ENCODE data around the gene DEUP1. TPM values are rescaled to one million over a fixed set of nuclear protein-coding genes. Genes with fewer than 3 reads are reported as not detected.
A peak's percentile ranks its signal among the peaks of the same experiment; 100 is the strongest.

Gene DEUP1
- polyA plus RNA-seq, 1 of the 3 experiments (the other 2 are of a cell fraction), result not detected

GRCh38 chr11:93484716-93485115 lies 154.2 kb downstream of the DEUP1 start:
- no peak overlapping the region for H3K4me2 ChIP-seq
- ChIA-PET CTCF (interaction anchor here (0.6 to 1.2 kb wide), 2 partner anchors 95 to 250 kb away, joined by 3 to 4 read pairs; no protein-coding TSS in a partner anchor), POLR2A (no interaction called here)
- no peak overlapping the region for H2AFZ ChIP-seq (ENCODE audit: low read depth)
- H3F3A ChIP-seq (replicated peaks; ENCODE audit: insufficient read depth), result no peaks in the 10 kb centered on the region
- 22% methylated on average over 3 of the region's 3 CpGs for WGBS (ENCODE audit: low lambda C conversion rate)
- H3K9me3 ChIP-seq, result no peaks in the 10 kb centered on the region
- no peak overlapping the region for H3K4me3 ChIP-seq (ENCODE audit: low read depth in 2 of 2, low read length in 1 of 2)
- DNase-seq, result peak; percentile 75
- H4K20me1 ChIP-seq (ENCODE audit: insufficient read depth), result no peaks in the 10 kb centered on the region
- no peak overlapping the region for H3K27ac ChIP-seq (ENCODE audit: low read depth in 2 of 2, low read length in 1 of 2)
- H3K27me3 ChIP-seq (ENCODE audit: insufficient read depth), result no peaks in the 10 kb centered on the region
- TF ChIP-seq YY1 (IDR thresholded peaks at IDR 0.05; ENCODE audit: low read depth) (no peak), SMC3 (IDR thresholded peaks at IDR 0.05; ENCODE audit: low read depth, low read length) (no peak), RCOR1 (IDR thresholded peaks at IDR 0.05; ENCODE audit: low read length) (0 out of 2 replicates have a peak, but pooled peaks have one; percentile 25), RAD21 (IDR thresholded peaks at IDR 0.05; ENCODE audit: low read length) (no peak), EP300 (IDR thresholded peaks at IDR 0.05; ENCODE audit: borderline replicate concordance in 1 of 2, low read depth in 1 of 2, low read length in 1 of 2) (no peak), TCF12 (IDR thresholded peaks at IDR 0.05) (0 out of 2 replicates have a peak, but pooled peaks have one; percentile 8), POLR2AphosphoS5 (IDR thresholded peaks at IDR 0.05; ENCODE audit: low read depth, low read length) (no peak), CTCF (IDR thresholded peaks at IDR 0.05) (no peak)
- H3K9me2 ChIP-seq, result no peaks in the 10 kb centered on the region
- H3K4me1 ChIP-seq (ENCODE audit: control insufficient read depth in 1 of 2, insufficient read depth in 2 of 2, low read depth in 1 of 2, low read length in 1 of 2), result peaks cover 0 to 6% of the 10 kb centered on the region in 2 experiments; a peak in 1 of 4 replicates
- H3K9ac ChIP-seq, result no peak overlapping the region
- no peaks in the 10 kb centered on the region for H3K79me2 ChIP-seq (ENCODE audit: insufficient read depth)
- H3K36me3 ChIP-seq (replicated peaks in 1 of 2; ENCODE audit: control insufficient read depth in 1 of 2, insufficient read depth in 2 of 2, low read length in 1 of 2), result no peaks in the 10 kb centered on the region

- no peak overlapping the region for H3K27ac ChIP-seq (ENCODE audit: low read depth in 2 of 2, low read length in 1 of 2)
- no peak overlapping the region for H3K4me2 ChIP-seq
- no peaks in the 10 kb centered on the region for H3K79me2 ChIP-seq (ENCODE audit: insufficient read depth)
- WGBS (ENCODE audit: low lambda C conversion rate), result 83% methylated on average over 1 of the region's 2 CpGs
- H3K9me2 ChIP-seq, result no peaks in the 10 kb centered on the region
- no peak for DNase-seq
- H3K9ac ChIP-seq, result no peak overlapping the region
- H3K4me1 ChIP-seq (ENCODE audit: control insufficient read depth in 1 of 2, insufficient read depth in 2 of 2, low read depth in 1 of 2, low read length in 1 of 2), result peaks cover 0 to 6% of the 10 kb centered on the region in 2 experiments; a peak in 1 of 4 replicates
- H3K4me3 ChIP-seq (ENCODE audit: low read depth in 2 of 2, low read length in 1 of 2), result no peak overlapping the region
- H3F3A ChIP-seq (replicated peaks; ENCODE audit: insufficient read depth), result no peaks in the 10 kb centered on the region
- H3K27me3 ChIP-seq (ENCODE audit: insufficient read depth), result no peaks in the 10 kb centered on the region
- POLR2A ChIA-PET, result no interaction called here
- no peaks in the 10 kb centered on the region for H3K9me3 ChIP-seq
- H3K36me3 ChIP-seq (replicated peaks in 1 of 2; ENCODE audit: control insufficient read depth in 1 of 2, insufficient read depth in 2 of 2, low read length in 1 of 2), result no peaks in the 10 kb centered on the region
- no peak overlapping the region for H2AFZ ChIP-seq (ENCODE audit: low read depth)
- CTCF ChIA-PET, result interaction anchor here (1.1 kb wide), 1 partner anchor 22 kb away, joined by 3 read pairs; no protein-coding TSS in a partner anchor
- no peaks in the 10 kb centered on the region for H4K20me1 ChIP-seq (ENCODE audit: insufficient read depth)
- TF ChIP-seq RCOR1 (IDR thresholded peaks at IDR 0.05; ENCODE audit: low read length) (no peak), NFIC (IDR thresholded peaks at IDR 0.05; ENCODE audit: borderline replicate concordance) (no peak), CHD2 (IDR thresholded peaks at IDR 0.05; ENCODE audit: low read length, partially characterized antibody) (no peak)
Observed at GRCh38 chr11:93485983-93486382, 155.4 kb downstream of the DEUP1 start.

- H3K4me2 ChIP-seq, result no peak overlapping the region
- no peak overlapping the region for H2AFZ ChIP-seq (ENCODE audit: low read depth)
- H4K20me1 ChIP-seq (ENCODE audit: insufficient read depth), result no peaks in the 10 kb centered on the region
- no peaks in the 10 kb centered on the region for H3K9me2 ChIP-seq
- TF ChIP-seq ELF1 (IDR thresholded peaks at IDR 0.05) (no peak), CHD2 (IDR thresholded peaks at IDR 0.05; ENCODE audit: low read length, partially characterized antibody) (no peak), EP300 (IDR thresholded peaks at IDR 0.05; ENCODE audit: borderline replicate concordance in 1 of 2, low read depth in 1 of 2, low read length in 1 of 2) (no peak), JUND (IDR thresholded peaks at IDR 0.05) (no peak), RFX5 (IDR thresholded peaks at IDR 0.05; ENCODE audit: low read length) (no peak), MEF2A (IDR thresholded peaks at IDR 0.05; ENCODE audit: borderline replicate concordance, low read depth) (no peak)
- ChIA-PET CTCF (interaction anchor here (0.7 to 0.9 kb wide), 2 partner anchors 19 to 252 kb away, joined by 3 read pairs; no protein-coding TSS in a partner anchor), POLR2A (no interaction called here)
- 80% methylated on average over 7 of the region's 7 CpGs for WGBS (ENCODE audit: low lambda C conversion rate)
- no peaks in the 10 kb centered on the region for H3K79me2 ChIP-seq (ENCODE audit: insufficient read depth)
- H3K9ac ChIP-seq, result no peak overlapping the region
- H3K4me1 ChIP-seq (ENCODE audit: control insufficient read depth in 1 of 2, insufficient read depth in 2 of 2, low read depth in 1 of 2, low read length in 1 of 2), result peaks cover 0 to 6% of the 10 kb centered on the region in 2 experiments; a peak in 1 of 4 replicates
- H3K4me3 ChIP-seq (ENCODE audit: low read depth in 2 of 2, low read length in 1 of 2), result no peak overlapping the region
- no peaks in the 10 kb centered on the region for H3K36me3 ChIP-seq (replicated peaks in 1 of 2; ENCODE audit: control insufficient read depth in 1 of 2, insufficient read depth in 2 of 2, low read length in 1 of 2)
- no peaks in the 10 kb centered on the region for H3F3A ChIP-seq (replicated peaks; ENCODE audit: insufficient read depth)
- no peaks in the 10 kb centered on the region for H3K9me3 ChIP-seq
- no peak overlapping the region for H3K27ac ChIP-seq (ENCODE audit: low read depth in 2 of 2, low read length in 1 of 2)
- H3K27me3 ChIP-seq (ENCODE audit: insufficient read depth), result no peaks in the 10 kb centered on the region
- DNase-seq, result no peak
Observed at GRCh38 chr11:93487032-93487483, 156.5 kb downstream of the DEUP1 start.
